Fibroblast of lung (primary cell): ENCODE data around the gene C10orf71.

ENCODE experiments used
- CTCF ChIP-seq, 2 donors: IDR thresholded peaks in 1 of 2; conservative IDR thresholded peaks in 1 of 2; 1 replicate in 1 of 2; 2 replicates in 1 of 2; pipeline ENCODE4 v1.5.1; 2011 to 2012; ENCODE audit warnings: low read length in 2 of 2, control low read depth in 1 of 2, inconsistent platforms in 1 of 2, low read depth in 1 of 2, mild to moderate bottlenecking in 1 of 2
- EZH2 ChIP-seq: IDR thresholded peaks from 2 replicates; pipeline ENCODE4 v1.5.1; 2012; ENCODE audit warnings: low read length, control low read depth, mild to moderate bottlenecking; ENCODE audit errors: missing control alignments

- no peak for TF ChIP-seq EZH2
- no peak for TF ChIP-seq CTCF (conservative IDR thresholded peaks at IDR 0.05 in 1 of 2, IDR thresholded peaks at IDR 0.05 in 1 of 2; ENCODE audit: low read depth in 1 of 2, low read length in 2 of 2)
Observed at GRCh38 chr10:49303711-49304110, 4.7 kb downstream of the C10orf71 start.
